Adrenal gland (tissue), 12 donors: ENCODE results near the gene C1orf232. TPM values are rescaled to one million over a fixed set of nuclear protein-coding genes. Genes with fewer than 3 reads are reported as not detected.

Experiments
- DNase-seq, 7 donors: peaks; one replicate each; pipeline ENCODE4 v3.0.0-alpha.2; 2019 to 2020
- H3K27ac ChIP-seq, 5 donors: fragments of 200-600 bp; sonication (generic) in 4 of 5; 1 replicate in 3 of 5; 2 replicates in 2 of 5; pipeline versions ENCODE4 v1.5.1 to v1.8.0; 2016 to 2020; ENCODE audit warnings: mild to moderate bottlenecking in 1 of 5
- H3K27me3 ChIP-seq: fragments of 200-600 bp; 2 replicates; pipeline ENCODE4 v1.8.0; 2021
- H3K36me3 ChIP-seq, 2 donors: fragments of 200-600 bp; replicated peaks in 1 of 2; 1 replicate in 1 of 2; 2 replicates in 1 of 2; pipeline versions ENCODE4 v1.5.1 to v1.8.0; 2018 to 2022
- H3K4me1 ChIP-seq, 2 donors: fragments of 200-600 bp; replicated peaks in 1 of 2; 1 replicate in 1 of 2; 2 replicates in 1 of 2; pipeline versions ENCODE4 v1.5.1 to v1.8.0; 2018 to 2021
- H3K4me3 ChIP-seq, 4 donors: fragments of 200-600 bp; sonication (generic) in 3 of 4; one replicate each; pipeline ENCODE4 v1.5.1; 2016 to 2018
- H3K9me3 ChIP-seq, 3 donors: fragments of 200-600 bp; sonication (generic) in 1 of 3; replicated peaks in 1 of 3; 1 replicate in 2 of 3; 2 replicates in 1 of 3; pipeline versions ENCODE4 v1.5.1 to v1.8.0; 2016 to 2021
- CTCF ChIP-seq, 6 experiments: fragments of 450-650 bp in 4 of 6; fragments of 200-600 bp in 2 of 6; sonication (generic) in 1 of 6; IDR thresholded peaks; 1 replicate in 5 of 6; 2 replicates in 1 of 6; pipeline versions ENCODE4 v1.5.1 to v1.8.0; 2016 to 2021; ENCODE audit warnings: antibody characterized with exemption in 6 of 6, mild to moderate bottlenecking in 2 of 6, moderate library complexity in 1 of 6
- POLR2A ChIP-seq, 2 donors: fragments of 450-650 bp; IDR thresholded peaks; one replicate each; pipeline ENCODE4 v1.6.1; 2017; ENCODE audit warnings: antibody characterized with exemption in 2 of 2, mild to moderate bottlenecking in 2 of 2, moderate library complexity in 1 of 2
- WGBS, 4 donors: extraction: QIAGEN DNeasy Blood & Tissue Kit in 2 of 4; methylation state at CpG; one replicate each; pipeline versions ENCODE4 v1.1.5 to v1.1.7; 2013 to 2017; 5-methylcytosine and 5-hydroxymethylcytosine counted together
- intact Hi-C, 2 donors: fragments of 100-400 bp; cut with DNase I; formaldehyde crosslinking; loops; one replicate each; pipeline versions ENCODE4 v1.14.1 to v1.15.0; 2022 to 2023
- polyA plus RNA-seq, 3 donors: library from polyadenylated mRNA; stranded (reverse); fragments of 200-250 nt in 2 of 3; fragments of 350-450 nt in 1 of 3; fragmentation: Illumina TruSeq in 1 of 3; extraction: RNeasy Lipid Tissue Mini Kit (QIAGEN cat#74804) in 1 of 3; gene quantifications; one replicate each; pipeline ENCODE4 v1.2.3, GENCODE V29; 2013 to 2014
- total RNA-seq, 9 donors: library from RNA; depleted of rRNA in 4 of 9; stranded (reverse); fragments of >200 nt in 4 of 9; fragments of 120-200 nt in 1 of 9; fragmentation: NEBNext Ultra II Directional in 1 of 9; extraction: Animal tissue kit (Norgen Biotek cat#: 25700) in 1 of 9; gene quantifications; one replicate each; pipeline versions ENCODE4 v1.1.0 to v1.2.4, GENCODE V29; 2013 to 2023
- donor health status: healthy with polysubstance abuse.
- donor health status: Bipolar disorder and iron deficiency.
- donor health status: DM: yes; HTN: yes; CAD: no.
- donor health status: DM: no; HTN: no; CAD: no.
- donor health status: DM: no; HTN: no; CAD: no.
- donor health status: DM: yes; HTN: yes; CAD: no.

C1orf232 gene
- total and polyA plus RNA-seq, 12 donors: not detected

GRCh38 chr1:26197301-26197700, 28.5 kb upstream of the C1orf232 start:
- intact Hi-C loops: no loop called here
- DNase-seq: no peak
- WGBS, 4 donors: 71 to 88% (median 87%) methylated on average over 3 of the region's 3 CpGs

GRCh38 chr1:26195805-26196204, 27.0 kb upstream of the C1orf232 start:
- H3K27me3 ChIP-seq: no peaks in the 10 kb centered on the region
- H3K36me3 ChIP-seq: no peaks in the 10 kb centered on the region
- no peaks in the 10 kb centered on the region for H3K4me1 ChIP-seq
- DNase-seq: no peak
- whole genome bisulfite sequencing, 4 donors: 55 to 81% (median 71%) methylated on average over 3 of the region's 3 CpGs
- no peaks in the 10 kb centered on the region for H3K9me3 ChIP-seq
- intact Hi-C loops: no loop called here
- no peak for TF ChIP-seq CTCF (IDR thresholded peaks at IDR 0.05)
- TF ChIP-seq POLR2A (IDR thresholded peaks at IDR 0.05): no peak
- no peak overlapping the region for H3K4me3 ChIP-seq
- H3K27ac ChIP-seq: no peak overlapping the region

More at GRCh38 chr1:26197301-26197700, 28.5 kb upstream of the C1orf232 start:
- no peaks in the 10 kb centered on the region for H3K4me1 ChIP-seq
- H3K9me3 ChIP-seq: no peaks in the 10 kb centered on the region
- no peaks in the 10 kb centered on the region for H3K27me3 ChIP-seq
- no peaks in the 10 kb centered on the region for H3K36me3 ChIP-seq
- TF ChIP-seq POLR2A (IDR thresholded peaks at IDR 0.05) (no peak), CTCF (IDR thresholded peaks at IDR 0.05) (no peak)
- H3K27ac ChIP-seq: no peak overlapping the region
- no peak overlapping the region for H3K4me3 ChIP-seq

DNA sequence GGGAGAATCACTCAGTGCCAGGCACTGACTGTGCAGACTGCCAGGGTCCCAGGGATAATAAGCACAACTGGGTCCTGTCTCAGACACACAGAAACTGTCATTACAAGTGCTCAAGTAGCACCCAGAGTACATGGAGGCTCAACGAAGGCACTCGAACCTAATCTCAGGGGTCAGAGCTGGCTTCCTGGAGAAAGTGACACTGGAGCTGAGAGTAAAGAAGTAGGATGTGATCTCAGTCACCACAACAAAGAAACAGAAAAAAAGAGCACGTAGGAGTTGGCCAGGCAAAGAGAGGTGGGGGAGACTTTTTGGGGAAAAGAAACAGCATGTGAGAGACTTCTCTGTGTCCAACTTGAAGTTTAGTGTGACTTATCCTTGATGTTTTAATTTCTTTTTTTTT, 23.0 kb upstream of the C1orf232 start:
- Histone ChIP-seq H3K4me3 (no peak overlapping the region), H3K27ac (no peak overlapping the region), H3K27me3 (no peaks in the 10 kb centered on the region), H3K9me3 (no peaks in the 10 kb centered on the region), H3K4me1 (no peaks in the 10 kb centered on the region), H3K36me3 (no peaks in the 10 kb centered on the region)
- DNase-seq: no peak
- intact Hi-C loops: no loop called here
- TF ChIP-seq CTCF (IDR thresholded peaks at IDR 0.05) (no peak), POLR2A (IDR thresholded peaks at IDR 0.05) (no peak)
- 46 to 78% (median 59%) methylated on average over 3 of the region's 3 CpGs for WGBS, 4 donors

DNA sequence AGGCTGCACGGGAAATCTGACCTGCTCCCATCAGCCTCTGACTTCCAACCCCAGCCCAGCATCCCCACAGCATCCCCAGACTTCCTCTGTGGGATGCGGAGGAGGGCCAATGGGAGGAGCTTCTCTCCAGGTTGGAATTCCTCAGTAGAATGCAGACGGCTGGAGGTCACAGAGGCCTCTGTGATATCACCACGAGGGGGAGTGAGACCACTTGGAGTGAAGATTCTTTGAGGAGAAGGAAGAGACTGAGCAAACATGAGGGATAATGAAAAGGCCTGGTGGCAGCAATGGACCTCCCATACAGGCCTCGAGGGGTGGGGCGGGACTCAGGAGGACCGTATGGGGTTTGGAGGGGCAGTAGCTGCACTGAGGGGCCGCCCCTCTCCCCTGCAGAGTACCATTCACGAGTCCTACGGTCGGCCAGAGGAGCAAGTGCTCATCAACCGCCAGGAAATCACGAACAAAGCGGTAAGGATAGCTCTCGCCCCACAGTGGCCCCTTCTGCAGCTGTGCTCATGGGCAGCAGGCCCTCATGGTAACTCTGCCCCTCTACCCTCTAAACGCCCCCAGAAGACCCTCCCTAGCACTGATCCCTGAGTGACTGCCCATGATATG, 21.7 kb upstream of the C1orf232 start, which contains the start of gene CATSPER4:
TSS of gene CATSPER4 (plus strand) at position 230 of the 615 bp plus-strand sequence. CDS start at position 256, 26 bp downstream.
- TF ChIP-seq CTCF (IDR thresholded peaks at IDR 0.05) (no peak), POLR2A (IDR thresholded peaks at IDR 0.05) (no peak)
- no peak within 1 kb of the TSS for H3K4me3 ChIP-seq

More for the DNA sequence above, 21.7 kb upstream of the C1orf232 start, which contains the start of gene CATSPER4:
- no peaks in the 10 kb centered on the region for H3K36me3 ChIP-seq
- no peak for DNase-seq
- no peaks in the 10 kb centered on the region for H3K9me3 ChIP-seq
- 50 to 69% (median 60%) methylated on average over 16 of the region's 16 CpGs for WGBS, 4 donors
- H3K27ac ChIP-seq: no peak within 1 kb of the TSS
- H3K4me1 ChIP-seq: no peaks in the 10 kb centered on the region
- no peaks in the 10 kb centered on the region for H3K27me3 ChIP-seq
- intact Hi-C loops: no loop called here
